Measurements from ENCODE around the gene ATAD3A.
"Not testable (repeated sequence)": the region's sequence is repeated elsewhere in the genome, so short reads cannot be mapped to it uniquely, and the experiment has no call there.

ATAD3A gene

GRCh38 chr1:1523651-1524050, 11.7 kb downstream of the ATAD3A start:
- DNase-seq (ENCODE audit: low read depth) = not testable (repeated sequence)

GRCh38 chr1:1524750-1525383, 12.9 kb downstream of the ATAD3A start:
- not testable (repeated sequence) for DNase-seq (ENCODE audit: low read depth)

- DNase-seq (ENCODE audit: low read depth) = not testable (repeated sequence)
Observed at GRCh38 chr1:1526476-1526875, 14.5 kb downstream of the ATAD3A start.

GRCh38 chr1:1527092-1527816, 15.3 kb downstream of the ATAD3A start:
- no peak for DNase-seq (ENCODE audit: low read depth)

GRCh38 chr1:1528301-1529267, 16.6 kb downstream of the ATAD3A start:
- no peak for DNase-seq (ENCODE audit: low read depth)

GRCh38 chr1:1529321-1529720, 17.4 kb downstream of the ATAD3A start:
- no peak for DNase-seq (ENCODE audit: low read depth)

GRCh38 chr1:1529936-1530335, 18.0 kb downstream of the ATAD3A start:
- no peak for DNase-seq (ENCODE audit: low read depth)

GRCh38 chr1:1531947-1532346, 20.0 kb downstream of the ATAD3A start:
- DNase-seq (ENCODE audit: low read depth) = no peak

GRCh38 chr1:1533176-1533893, 21.4 kb downstream of the ATAD3A start:
- DNase-seq (ENCODE audit: low read depth) = not testable (repeated sequence)

GRCh38 chr1:1533894-1534291, 21.9 kb downstream of the ATAD3A start:
- not testable (repeated sequence) for DNase-seq (ENCODE audit: low read depth)

GRCh38 chr1:1534401-1535154, 22.6 kb downstream of the ATAD3A start:
- DNase-seq (ENCODE audit: low read depth) = no peak

GRCh38 chr1:1535201-1536018, 23.4 kb downstream of the ATAD3A start:
- no peak for DNase-seq (ENCODE audit: low read depth)

- no peak for DNase-seq (ENCODE audit: low read depth)
Observed at GRCh38 chr1:1536019-1536937, 24.3 kb downstream of the ATAD3A start.

GRCh38 chr1:1536938-1537546, 25.1 kb downstream of the ATAD3A start:
- DNase-seq (ENCODE audit: low read depth) = no peak

GRCh38 chr1:1537626-1538250, 25.8 kb downstream of the ATAD3A start:
- DNase-seq (ENCODE audit: low read depth) = no peak

GRCh38 chr1:1538334-1538733, 26.4 kb downstream of the ATAD3A start:
- DNase-seq (ENCODE audit: low read depth) = no peak

- no peak for DNase-seq (ENCODE audit: low read depth)
Observed at GRCh38 chr1:1538989-1539309, 27.0 kb downstream of the ATAD3A start.

GRCh38 chr1:1539310-1540089, 27.5 kb downstream of the ATAD3A start:
- DNase-seq (ENCODE audit: low read depth) = no peak
